Stimulated activated CD8-positive, alpha-beta memory T cell treated with anti-CD3 and anti-CD28 coated beads, Interleukin-15, amount 100 ng/mL, for 4 hours (primary cell): ENCODE results near the gene LGALS4.
A peak's percentile ranks its signal among the peaks of the same experiment; 100 is the strongest.
"Not testable (repeated sequence)": the region's sequence is repeated elsewhere in the genome, so short reads cannot be mapped to it uniquely, and the experiment has no call there.

ENCODE experiments used
- DNase-seq, 2 donors: peaks; one replicate each; pipeline ENCODE4 v3.0.0-alpha.2; 2020; ENCODE audit warnings: low read depth in 2 of 2

LGALS4 gene

GRCh38 chr19:38842439-38843174 lies 29.9 kb upstream of the LGALS4 start:
- DNase-seq, result no peak

- no peak for DNase-seq
Measured at GRCh38 chr19:38841787-38842438, 29.2 kb upstream of the LGALS4 start.

- no peak for DNase-seq
Measured at GRCh38 chr19:38841180-38841766, 28.5 kb upstream of the LGALS4 start.

GRCh38 chr19:38840583-38840968 lies 27.8 kb upstream of the LGALS4 start:
- DNase-seq, result no peak

GRCh38 chr19:38839816-38840582 lies 27.3 kb upstream of the LGALS4 start:
- no peak for DNase-seq

- no peak for DNase-seq
Measured at GRCh38 chr19:38838986-38839761, 26.4 kb upstream of the LGALS4 start.

- peak; percentile 21 to 65 for DNase-seq
Measured at GRCh38 chr19:38838208-38838985, 25.7 kb upstream of the LGALS4 start.

- DNase-seq, result no peak
Measured at GRCh38 chr19:38837656-38838121, 24.9 kb upstream of the LGALS4 start.

- DNase-seq, result no peak
Measured at GRCh38 chr19:38836983-38837626, 24.4 kb upstream of the LGALS4 start.

GRCh38 chr19:38836159-38836982 lies 23.6 kb upstream of the LGALS4 start:
- no peak for DNase-seq

GRCh38 chr19:38834590-38834989 lies 21.8 kb upstream of the LGALS4 start:
- no peak for DNase-seq

- no peak for DNase-seq
Measured at GRCh38 chr19:38834104-38834490, 21.4 kb upstream of the LGALS4 start.

GRCh38 chr19:38833092-38833425 lies 20.3 kb upstream of the LGALS4 start:
- DNase-seq, result no peak

GRCh38 chr19:38831142-38831605 lies 18.4 kb upstream of the LGALS4 start:
- DNase-seq, result no peak

GRCh38 chr19:38830039-38830733 lies 17.4 kb upstream of the LGALS4 start:
- no peak for DNase-seq

GRCh38 chr19:38829203-38829602 lies 16.5 kb upstream of the LGALS4 start:
- not testable (repeated sequence) for DNase-seq

- DNase-seq, result no peak
Measured at GRCh38 chr19:38826856-38827551, 14.3 kb upstream of the LGALS4 start.

- not testable (repeated sequence) for DNase-seq
Measured at GRCh38 chr19:38825936-38826335, 13.2 kb upstream of the LGALS4 start.
